Measurements from ENCODE around the gene COX6A1. TPM values are rescaled to one million over a fixed set of nuclear protein-coding genes. Genes with fewer than 3 reads are reported as not detected.

The COX6A1 gene
- total RNA-seq, 1 donor from 2014 or later, result 388 TPM

GRCh38 chr12:120488057-120488640, 50.2 kb downstream of the COX6A1 start:
- H3K27me3 Mint-ChIP-seq (ENCODE audit: low read depth, unreplicated experiment), result no peaks in the 10 kb centered on the region
- peak overlapping the region; percentile 20 for H3K4me3 Mint-ChIP-seq (ENCODE audit: unreplicated experiment)
- no peaks in the 10 kb centered on the region for H3K27me3 ChIP-seq (ENCODE audit: insufficient read depth, low read length)
- H3K4me1 ChIP-seq (ENCODE audit: insufficient read depth, low read length), result no peaks in the 10 kb centered on the region
- no peak for DNase-seq (ENCODE audit: low read depth)
- peaks cover 14% of the 10 kb centered on the region for H3K36me3 Mint-ChIP-seq (ENCODE audit: low read depth, unreplicated experiment)
- H3K79me2 ChIP-seq (ENCODE audit: insufficient read depth, low read length), result no peaks in the 10 kb centered on the region
- FAIRE-seq, result no peak
- no peak overlapping the region for H3K4me3 ChIP-seq (ENCODE audit: insufficient read depth, low read depth, low read length)
- H3K27ac Mint-ChIP-seq (ENCODE audit: unreplicated experiment), result peak overlapping the region; percentile 55
- H3K9me3 Mint-ChIP-seq (ENCODE audit: unreplicated experiment), result no peaks in the 10 kb centered on the region
- H2AFZ ChIP-seq (ENCODE audit: low read depth, low read length), result no peak overlapping the region
- no peak overlapping the region for H3K4me2 ChIP-seq (ENCODE audit: low read length)
- no peaks in the 10 kb centered on the region for H3K9me3 ChIP-seq (ENCODE audit: insufficient read depth, low read depth, low read length)
- peaks cover 4% of the 10 kb centered on the region for H3K4me1 Mint-ChIP-seq (ENCODE audit: low read depth, unreplicated experiment)
- no peak overlapping the region for H3K9ac ChIP-seq (ENCODE audit: low read length)
- TF ChIP-seq, protein P1, sequence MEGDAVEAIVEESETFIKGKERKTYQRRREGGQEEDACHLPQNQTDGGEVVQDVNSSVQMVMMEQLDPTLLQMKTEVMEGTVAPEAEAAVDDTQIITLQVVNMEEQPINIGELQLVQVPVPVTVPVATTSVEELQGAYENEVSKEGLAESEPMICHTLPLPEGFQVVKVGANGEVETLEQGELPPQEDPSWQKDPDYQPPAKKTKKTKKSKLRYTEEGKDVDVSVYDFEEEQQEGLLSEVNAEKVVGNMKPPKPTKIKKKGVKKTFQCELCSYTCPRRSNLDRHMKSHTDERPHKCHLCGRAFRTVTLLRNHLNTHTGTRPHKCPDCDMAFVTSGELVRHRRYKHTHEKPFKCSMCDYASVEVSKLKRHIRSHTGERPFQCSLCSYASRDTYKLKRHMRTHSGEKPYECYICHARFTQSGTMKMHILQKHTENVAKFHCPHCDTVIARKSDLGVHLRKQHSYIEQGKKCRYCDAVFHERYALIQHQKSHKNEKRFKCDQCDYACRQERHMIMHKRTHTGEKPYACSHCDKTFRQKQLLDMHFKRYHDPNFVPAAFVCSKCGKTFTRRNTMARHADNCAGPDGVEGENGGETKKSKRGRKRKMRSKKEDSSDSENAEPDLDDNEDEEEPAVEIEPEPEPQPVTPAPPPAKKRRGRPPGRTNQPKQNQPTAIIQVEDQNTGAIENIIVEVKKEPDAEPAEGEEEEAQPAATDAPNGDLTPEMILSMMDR (IDR thresholded peaks at IDR 0.05; ENCODE audit: insufficient read depth, low read depth, low read length), result no peak
- no peak for TF ChIP-seq EZH2 (IDR thresholded peaks at IDR 0.05; ENCODE audit: insufficient read depth, low read length)
- H3K36me3 ChIP-seq (ENCODE audit: insufficient read depth, low read length), result no peaks in the 10 kb centered on the region
- H4K20me1 ChIP-seq (ENCODE audit: insufficient read depth, low read length), result peaks cover 3% of the 10 kb centered on the region
- H3K27ac ChIP-seq (ENCODE audit: low read depth, low read length), result no peak overlapping the region

DNA sequence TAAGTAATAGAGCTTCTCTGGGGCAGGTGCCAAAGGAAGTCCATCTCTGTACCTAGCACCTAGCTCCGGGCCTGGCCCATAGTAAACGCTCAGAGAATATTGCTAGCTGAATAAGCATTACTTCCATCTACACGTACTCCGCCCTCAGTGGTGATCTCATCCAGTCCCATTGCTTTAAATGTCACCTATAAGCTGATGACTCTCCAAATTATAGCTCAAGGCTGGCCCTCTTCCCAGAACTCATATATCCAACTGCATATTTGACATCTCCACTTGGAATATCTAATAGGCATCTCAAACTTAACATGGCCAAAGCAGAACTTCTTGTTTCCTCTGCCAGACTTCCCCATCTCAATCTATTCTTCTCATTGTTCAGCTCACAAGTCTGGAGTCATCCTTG, 51.1 kb downstream of the COX6A1 start:
- Mint-ChIP-seq H3K4me3 (ENCODE audit: unreplicated experiment) (no peak overlapping the region), H3K4me1 (ENCODE audit: low read depth, unreplicated experiment) (peaks cover 4% of the 10 kb centered on the region), H3K27me3 (ENCODE audit: low read depth, unreplicated experiment) (no peaks in the 10 kb centered on the region), H3K36me3 (ENCODE audit: low read depth, unreplicated experiment) (peaks cover 13% of the 10 kb centered on the region), H3K27ac (ENCODE audit: unreplicated experiment) (no peak overlapping the region), H3K9me3 (ENCODE audit: unreplicated experiment) (no peaks in the 10 kb centered on the region)
- TF ChIP-seq EZH2 (IDR thresholded peaks at IDR 0.05; ENCODE audit: insufficient read depth, low read length), result no peak
- TF ChIP-seq, protein P1 (IDR thresholded peaks at IDR 0.05; ENCODE audit: insufficient read depth, low read depth, low read length), result no peak
- H3K4me1 ChIP-seq (ENCODE audit: insufficient read depth, low read length), result no peaks in the 10 kb centered on the region
- H3K27ac ChIP-seq (ENCODE audit: low read depth, low read length), result no peak overlapping the region
- DNase-seq (ENCODE audit: low read depth), result no peak
- H3K36me3 ChIP-seq (ENCODE audit: insufficient read depth, low read length), result no peaks in the 10 kb centered on the region
- H3K79me2 ChIP-seq (ENCODE audit: insufficient read depth, low read length), result no peaks in the 10 kb centered on the region
- no peak overlapping the region for H2AFZ ChIP-seq (ENCODE audit: low read depth, low read length)
- H3K4me2 ChIP-seq (ENCODE audit: low read length), result no peak overlapping the region
- peaks cover 3% of the 10 kb centered on the region for H4K20me1 ChIP-seq (ENCODE audit: insufficient read depth, low read length)
- H3K27me3 ChIP-seq (ENCODE audit: insufficient read depth, low read length), result no peaks in the 10 kb centered on the region
- H3K4me3 ChIP-seq (ENCODE audit: insufficient read depth, low read depth, low read length), result no peak overlapping the region
- no peak for FAIRE-seq
- H3K9me3 ChIP-seq (ENCODE audit: insufficient read depth, low read depth, low read length), result no peaks in the 10 kb centered on the region
- no peak overlapping the region for H3K9ac ChIP-seq (ENCODE audit: low read length)

DNA sequence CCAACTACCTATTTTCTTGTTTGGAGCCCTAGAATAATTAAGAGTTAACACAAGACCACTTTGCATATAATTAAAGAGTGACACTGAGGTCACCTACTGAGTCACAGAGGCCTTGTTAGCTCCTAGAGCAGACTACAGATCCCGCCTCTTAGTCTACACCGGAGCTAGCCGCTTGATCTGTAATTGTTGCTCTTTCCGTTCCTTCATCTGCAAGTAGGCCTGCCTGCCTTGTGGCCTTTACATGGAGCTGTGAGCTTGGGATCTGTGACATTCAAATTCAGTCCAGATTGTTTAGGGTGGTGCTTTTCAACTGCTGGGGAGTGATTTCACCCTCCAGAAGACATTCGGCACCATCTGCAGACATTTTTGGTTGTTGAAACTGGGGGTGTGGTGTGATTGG, 52.4 kb downstream of the COX6A1 start:
- Histone ChIP-seq H3K4me1 (ENCODE audit: insufficient read depth, low read length) (peaks cover 8% of the 10 kb centered on the region), H3K4me2 (ENCODE audit: low read length) (no peak overlapping the region), H3K27me3 (ENCODE audit: insufficient read depth, low read length) (no peaks in the 10 kb centered on the region), H3K27ac (ENCODE audit: low read depth, low read length) (no peak overlapping the region), H3K9me3 (ENCODE audit: insufficient read depth, low read depth, low read length) (no peaks in the 10 kb centered on the region), H3K36me3 (ENCODE audit: insufficient read depth, low read length) (no peaks in the 10 kb centered on the region), H4K20me1 (ENCODE audit: insufficient read depth, low read length) (peaks cover 3% of the 10 kb centered on the region), H2AFZ (ENCODE audit: low read depth, low read length) (no peak overlapping the region), H3K79me2 (ENCODE audit: insufficient read depth, low read length) (peaks cover 10% of the 10 kb centered on the region), H3K9ac (ENCODE audit: low read length) (no peak overlapping the region), H3K4me3 (ENCODE audit: insufficient read depth, low read depth, low read length) (no peak overlapping the region)
- no peak for DNase-seq (ENCODE audit: low read depth)
- H3K27ac Mint-ChIP-seq (ENCODE audit: unreplicated experiment), result no peak overlapping the region
- H3K36me3 Mint-ChIP-seq (ENCODE audit: low read depth, unreplicated experiment), result peaks cover 15% of the 10 kb centered on the region
- no peak overlapping the region for H3K4me3 Mint-ChIP-seq (ENCODE audit: unreplicated experiment)
- no peaks in the 10 kb centered on the region for H3K27me3 Mint-ChIP-seq (ENCODE audit: low read depth, unreplicated experiment)
- H3K9me3 Mint-ChIP-seq (ENCODE audit: unreplicated experiment), result no peaks in the 10 kb centered on the region
- H3K4me1 Mint-ChIP-seq (ENCODE audit: low read depth, unreplicated experiment), result peaks cover 11% of the 10 kb centered on the region
- no peak for FAIRE-seq
- TF ChIP-seq, protein P1 (IDR thresholded peaks at IDR 0.05; ENCODE audit: insufficient read depth, low read depth, low read length), result no peak
- no peak for TF ChIP-seq EZH2 (IDR thresholded peaks at IDR 0.05; ENCODE audit: insufficient read depth, low read length)
